ENCODE data around the gene JAK2.
"Not testable (repeated sequence)": the region's sequence is repeated elsewhere in the genome, so short reads cannot be mapped to it uniquely, and the experiment has no call there.

JAK2 gene

DNA sequence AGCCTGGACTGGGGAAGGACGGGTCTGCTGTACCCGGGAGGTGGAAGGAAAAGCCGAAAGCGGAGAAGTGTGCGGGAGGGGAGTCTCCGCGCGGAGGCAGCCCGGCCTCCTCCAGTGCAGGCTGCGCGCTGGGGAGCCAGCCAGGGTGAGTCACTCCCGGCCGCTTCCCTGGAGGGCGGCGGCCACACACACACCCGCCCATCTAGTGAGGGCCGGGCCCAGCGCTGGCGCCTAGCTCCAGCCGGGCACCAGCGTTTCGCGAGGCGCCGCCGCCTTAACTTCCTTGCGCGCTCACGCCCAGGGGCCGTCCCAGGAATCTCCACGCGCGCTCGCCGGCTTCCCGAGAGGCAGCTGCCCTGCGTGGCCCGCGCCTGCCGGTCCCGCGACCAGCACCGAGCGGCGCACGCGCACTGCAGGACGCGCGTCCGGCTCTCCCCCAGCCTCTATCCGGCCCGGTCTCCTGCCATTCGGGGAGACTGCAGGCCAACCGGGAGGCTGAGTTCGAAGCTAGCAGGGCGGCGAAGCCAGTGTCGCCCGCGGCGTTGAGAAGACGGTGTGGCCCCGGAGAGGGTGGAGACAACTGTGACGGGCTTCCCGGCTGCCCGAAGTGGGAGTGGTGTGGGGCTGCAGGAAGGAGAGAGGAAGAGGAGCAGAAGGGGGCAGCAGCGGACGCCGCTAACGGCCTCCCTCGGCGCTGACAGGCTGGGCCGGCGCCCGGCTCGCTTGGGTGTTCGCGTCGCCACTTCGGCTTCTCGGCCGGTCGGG lies at the start of gene JAK2:
JAK2 (plus strand) TSS at position 652 of the 765 bp plus-strand sequence. CDS start 36,716 bp downstream, outside the sequence.
- peak; percentile 87 for DNase-seq (ENCODE audit: low read depth, low spot score)
- Histone ChIP-seq H3K4me3 (ENCODE audit: insufficient read length, low read depth) (peak within 1 kb of the TSS; percentile 77), H3K27me3 (ENCODE audit: insufficient read depth, insufficient read length) (peaks cover 7% of the 10 kb centered on the region), H3K9ac (ENCODE audit: insufficient read length, low read depth) (peak within 1 kb of the TSS; percentile 92), H3K36me3 (ENCODE audit: insufficient read depth, insufficient read length, low read length) (no peaks in the 10 kb centered on the region), H3K4me1 (ENCODE audit: insufficient read depth, insufficient read length) (no peaks in the 10 kb centered on the region), H3K9me3 (ENCODE audit: insufficient read depth, low read length) (no peaks in the 10 kb centered on the region)
- TF ChIP-seq YY1 (IDR thresholded peaks at IDR 0.05; ENCODE audit: insufficient read depth, insufficient read length) (no peak), ZNF274 (IDR thresholded peaks at IDR 0.05; ENCODE audit: low read depth, low read length) (no peak), SUZ12 (IDR thresholded peaks at IDR 0.05; ENCODE audit: extremely low read depth, insufficient read depth, insufficient read length) (no peak)

DNA sequence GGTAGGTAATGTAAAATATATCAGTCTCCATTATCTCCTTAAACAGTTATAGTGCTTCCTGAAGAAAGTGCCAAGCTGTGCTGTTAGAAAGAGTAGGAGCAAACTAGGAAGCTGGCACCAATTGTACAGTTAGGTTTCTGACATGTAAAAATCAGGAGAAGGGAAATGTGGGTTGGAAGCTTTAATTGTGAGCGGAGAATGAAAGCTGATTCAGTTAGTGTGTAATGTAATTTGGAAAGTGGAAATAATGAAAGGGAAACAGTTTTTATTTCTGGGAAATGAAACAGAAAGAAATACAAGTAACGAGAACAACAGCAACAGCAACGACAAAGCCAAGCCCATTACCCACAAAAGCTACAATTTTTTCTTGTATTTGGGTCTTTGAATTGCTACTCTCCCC lies 48.8 kb upstream of the JAK2 start:
- Histone ChIP-seq H3K27me3 (ENCODE audit: insufficient read depth, insufficient read length) (no peaks in the 10 kb centered on the region), H3K9ac (ENCODE audit: insufficient read length, low read depth) (no peak overlapping the region), H3K4me3 (ENCODE audit: insufficient read length, low read depth) (no peak overlapping the region), H3K4me1 (ENCODE audit: insufficient read depth, insufficient read length) (no peaks in the 10 kb centered on the region), H3K9me3 (ENCODE audit: insufficient read depth, low read length) (no peaks in the 10 kb centered on the region), H3K36me3 (ENCODE audit: insufficient read depth, insufficient read length, low read length) (no peaks in the 10 kb centered on the region)
- DNase-seq (ENCODE audit: low read depth, low spot score): no peak
- TF ChIP-seq YY1 (IDR thresholded peaks at IDR 0.05; ENCODE audit: insufficient read depth, insufficient read length) (no peak), ZNF274 (IDR thresholded peaks at IDR 0.05; ENCODE audit: low read depth, low read length) (no peak), SUZ12 (IDR thresholded peaks at IDR 0.05; ENCODE audit: extremely low read depth, insufficient read depth, insufficient read length) (no peak)

DNA sequence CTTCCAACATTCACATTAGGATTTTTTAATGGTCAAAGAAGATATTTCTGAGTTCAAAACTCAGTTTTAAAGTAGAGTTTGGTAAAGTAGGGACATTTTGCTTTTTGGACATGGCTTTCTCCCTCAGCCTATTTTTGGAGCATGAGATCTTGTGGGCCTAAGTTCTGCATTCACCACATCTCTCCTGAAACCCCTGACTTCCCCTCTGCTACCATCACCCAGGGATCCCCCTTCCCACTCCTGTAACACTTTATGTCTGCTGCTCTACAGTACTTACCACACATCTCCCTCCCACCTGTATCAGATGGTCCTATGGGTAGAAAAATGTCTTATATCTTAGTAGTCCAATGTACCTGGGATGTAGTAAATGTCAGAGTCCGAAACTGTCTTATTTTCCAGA lies 48.2 kb upstream of the JAK2 start:
- no peaks in the 10 kb centered on the region for H3K9me3 ChIP-seq (ENCODE audit: insufficient read depth, low read length)
- H3K36me3 ChIP-seq (ENCODE audit: insufficient read depth, insufficient read length, low read length): no peaks in the 10 kb centered on the region
- no peak for DNase-seq (ENCODE audit: low read depth, low spot score)
- no peak overlapping the region for H3K4me3 ChIP-seq (ENCODE audit: insufficient read length, low read depth)
- TF ChIP-seq YY1 (IDR thresholded peaks at IDR 0.05; ENCODE audit: insufficient read depth, insufficient read length): no peak
- no peak for TF ChIP-seq ZNF274 (IDR thresholded peaks at IDR 0.05; ENCODE audit: low read depth, low read length)
- TF ChIP-seq SUZ12 (IDR thresholded peaks at IDR 0.05; ENCODE audit: extremely low read depth, insufficient read depth, insufficient read length): no peak
- no peaks in the 10 kb centered on the region for H3K27me3 ChIP-seq (ENCODE audit: insufficient read depth, insufficient read length)
- H3K4me1 ChIP-seq (ENCODE audit: insufficient read depth, insufficient read length): no peaks in the 10 kb centered on the region
- H3K9ac ChIP-seq (ENCODE audit: insufficient read length, low read depth): no peak overlapping the region

DNA sequence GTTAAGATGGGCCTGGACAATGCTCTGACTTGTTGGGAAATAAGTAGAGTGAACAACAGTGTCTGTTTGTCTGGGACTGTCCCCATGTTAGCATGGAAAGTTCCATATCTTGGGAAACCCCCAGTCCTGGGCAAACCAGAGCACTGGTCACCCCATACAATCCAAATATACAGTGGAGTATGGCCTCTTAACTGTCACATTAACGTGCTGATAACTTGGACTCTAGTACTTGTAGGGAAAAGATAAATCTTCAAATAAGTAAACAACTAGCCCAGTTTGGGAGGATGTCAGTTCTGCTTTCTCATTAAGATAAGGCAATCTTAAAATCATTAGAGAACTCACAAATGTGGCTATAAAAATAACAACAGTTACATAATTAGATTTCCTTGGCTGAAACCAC lies 47.6 kb upstream of the JAK2 start:
- Histone ChIP-seq H3K9ac (ENCODE audit: insufficient read length, low read depth) (no peak overlapping the region), H3K4me3 (ENCODE audit: insufficient read length, low read depth) (no peak overlapping the region), H3K9me3 (ENCODE audit: insufficient read depth, low read length) (no peaks in the 10 kb centered on the region), H3K27me3 (ENCODE audit: insufficient read depth, insufficient read length) (no peaks in the 10 kb centered on the region), H3K36me3 (ENCODE audit: insufficient read depth, insufficient read length, low read length) (no peaks in the 10 kb centered on the region), H3K4me1 (ENCODE audit: insufficient read depth, insufficient read length) (no peaks in the 10 kb centered on the region)
- TF ChIP-seq YY1 (IDR thresholded peaks at IDR 0.05; ENCODE audit: insufficient read depth, insufficient read length): no peak
- no peak for TF ChIP-seq ZNF274 (IDR thresholded peaks at IDR 0.05; ENCODE audit: low read depth, low read length)
- no peak for TF ChIP-seq SUZ12 (IDR thresholded peaks at IDR 0.05; ENCODE audit: extremely low read depth, insufficient read depth, insufficient read length)
- no peak for DNase-seq (ENCODE audit: low read depth, low spot score)

DNA sequence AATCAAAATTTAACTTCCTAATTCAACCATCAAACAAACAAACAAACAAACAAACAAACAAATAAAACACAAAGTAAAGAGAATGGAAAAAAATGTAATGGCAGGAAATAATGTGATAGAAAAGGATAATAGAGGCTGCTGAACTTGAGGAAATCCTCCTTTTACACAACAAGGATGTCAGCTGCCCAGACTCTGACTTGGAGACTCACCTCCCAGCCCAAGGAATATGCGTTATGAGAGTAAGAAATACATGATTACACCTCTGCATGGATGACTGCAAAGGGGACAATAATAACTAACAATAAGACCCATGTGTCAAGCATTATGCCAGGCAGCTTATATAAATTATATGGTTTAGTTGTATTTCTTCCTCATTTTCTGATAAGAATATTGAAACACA lies 46.6 kb upstream of the JAK2 start:
- Histone ChIP-seq H3K27me3 (ENCODE audit: insufficient read depth, insufficient read length) (no peaks in the 10 kb centered on the region), H3K9me3 (ENCODE audit: insufficient read depth, low read length) (no peaks in the 10 kb centered on the region), H3K4me3 (ENCODE audit: insufficient read length, low read depth) (no peak overlapping the region), H3K9ac (ENCODE audit: insufficient read length, low read depth) (no peak overlapping the region), H3K4me1 (ENCODE audit: insufficient read depth, insufficient read length) (no peaks in the 10 kb centered on the region), H3K36me3 (ENCODE audit: insufficient read depth, insufficient read length, low read length) (no peaks in the 10 kb centered on the region)
- no peak for TF ChIP-seq SUZ12 (IDR thresholded peaks at IDR 0.05; ENCODE audit: extremely low read depth, insufficient read depth, insufficient read length)
- no peak for TF ChIP-seq YY1 (IDR thresholded peaks at IDR 0.05; ENCODE audit: insufficient read depth, insufficient read length)
- DNase-seq (ENCODE audit: low read depth, low spot score): no peak

DNA sequence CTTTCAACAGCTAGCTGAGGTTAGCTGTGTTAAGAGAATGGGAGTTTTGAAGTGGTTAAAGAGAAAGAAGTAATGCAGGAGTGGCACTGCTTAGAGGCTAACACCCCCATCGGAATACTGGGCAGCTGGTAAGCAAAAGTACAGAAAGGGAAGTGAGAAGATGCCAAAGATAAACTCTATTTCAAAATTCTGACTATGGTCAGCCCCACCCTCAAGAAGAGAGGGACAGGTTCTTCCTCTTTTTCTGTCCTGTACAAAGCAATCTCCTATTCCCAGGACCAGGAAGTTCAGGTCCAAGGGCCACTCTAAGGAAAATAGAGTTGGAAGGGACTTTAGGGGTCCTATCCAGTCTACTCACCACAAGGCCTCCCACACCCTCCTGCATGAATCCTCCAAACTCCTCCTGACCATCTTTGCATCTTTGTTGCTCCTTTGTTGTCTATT lies 45.9 kb upstream of the JAK2 start:
- no peak for TF ChIP-seq YY1 (IDR thresholded peaks at IDR 0.05; ENCODE audit: insufficient read depth, insufficient read length)
- no peak for TF ChIP-seq SUZ12 (IDR thresholded peaks at IDR 0.05; ENCODE audit: extremely low read depth, insufficient read depth, insufficient read length)
- no peak for TF ChIP-seq ZNF274 (IDR thresholded peaks at IDR 0.05; ENCODE audit: low read depth, low read length)
- H3K9ac ChIP-seq (ENCODE audit: insufficient read length, low read depth): no peak overlapping the region
- no peaks in the 10 kb centered on the region for H3K9me3 ChIP-seq (ENCODE audit: insufficient read depth, low read length)
- H3K36me3 ChIP-seq (ENCODE audit: insufficient read depth, insufficient read length, low read length): no peaks in the 10 kb centered on the region
- no peaks in the 10 kb centered on the region for H3K27me3 ChIP-seq (ENCODE audit: insufficient read depth, insufficient read length)
- no peak overlapping the region for H3K4me3 ChIP-seq (ENCODE audit: insufficient read length, low read depth)
- no peaks in the 10 kb centered on the region for H3K4me1 ChIP-seq (ENCODE audit: insufficient read depth, insufficient read length)
- no peak for DNase-seq (ENCODE audit: low read depth, low spot score)

DNA sequence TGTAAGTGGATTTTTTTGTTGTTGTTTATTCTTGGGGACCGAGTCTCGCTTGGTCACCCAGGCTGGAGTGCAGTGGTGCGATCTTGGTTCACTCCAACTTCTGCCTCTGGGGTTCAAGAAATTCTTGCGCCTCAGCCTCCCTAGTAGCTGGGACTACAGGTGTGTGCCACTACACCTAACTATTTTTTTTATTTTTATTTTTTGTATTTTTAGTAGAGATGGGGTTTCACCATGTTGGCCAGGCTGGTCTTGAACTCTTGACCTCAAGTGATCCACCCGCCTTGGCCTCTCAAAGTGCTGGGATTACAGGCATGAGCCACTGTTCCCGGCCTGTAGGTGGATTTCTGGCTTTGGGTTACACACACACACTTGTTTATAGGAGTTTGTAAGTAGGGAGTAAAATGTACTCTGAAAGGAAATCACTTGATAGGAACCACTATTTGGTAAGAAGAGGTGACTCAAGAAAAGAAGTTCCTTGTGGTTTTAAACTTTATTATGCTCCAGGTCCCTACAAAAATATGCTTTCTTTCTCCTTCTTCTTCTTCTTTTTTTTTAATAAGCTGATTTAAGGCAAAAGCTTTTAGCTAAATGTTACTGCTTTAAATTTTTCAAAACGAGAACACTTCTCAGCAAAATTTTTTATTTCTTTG lies 42.9 kb upstream of the JAK2 start:
- not testable (repeated sequence) for H3K9me3 ChIP-seq (ENCODE audit: insufficient read depth, low read length); H3K4me3 ChIP-seq (ENCODE audit: insufficient read length, low read depth); DNase-seq (ENCODE audit: low read depth, low spot score); H3K27me3 ChIP-seq (ENCODE audit: insufficient read depth, insufficient read length); H3K36me3 ChIP-seq (ENCODE audit: insufficient read depth, insufficient read length, low read length); H3K4me1 ChIP-seq (ENCODE audit: insufficient read depth, insufficient read length); H3K9ac ChIP-seq (ENCODE audit: insufficient read length, low read depth)
